GM21723 (cell line): ENCODE measurements around the gene E2F4.

Experiments
- ATAC-seq: cut with Tn5 transposase; IDR thresholded peaks from one replicate; pipeline ENCODE4 v1.9.1; 2021; ENCODE audit warnings: mild to moderate bottlenecking, moderate library complexity; ENCODE audit not compliant: unreplicated experiment

The E2F4 gene

DNA sequence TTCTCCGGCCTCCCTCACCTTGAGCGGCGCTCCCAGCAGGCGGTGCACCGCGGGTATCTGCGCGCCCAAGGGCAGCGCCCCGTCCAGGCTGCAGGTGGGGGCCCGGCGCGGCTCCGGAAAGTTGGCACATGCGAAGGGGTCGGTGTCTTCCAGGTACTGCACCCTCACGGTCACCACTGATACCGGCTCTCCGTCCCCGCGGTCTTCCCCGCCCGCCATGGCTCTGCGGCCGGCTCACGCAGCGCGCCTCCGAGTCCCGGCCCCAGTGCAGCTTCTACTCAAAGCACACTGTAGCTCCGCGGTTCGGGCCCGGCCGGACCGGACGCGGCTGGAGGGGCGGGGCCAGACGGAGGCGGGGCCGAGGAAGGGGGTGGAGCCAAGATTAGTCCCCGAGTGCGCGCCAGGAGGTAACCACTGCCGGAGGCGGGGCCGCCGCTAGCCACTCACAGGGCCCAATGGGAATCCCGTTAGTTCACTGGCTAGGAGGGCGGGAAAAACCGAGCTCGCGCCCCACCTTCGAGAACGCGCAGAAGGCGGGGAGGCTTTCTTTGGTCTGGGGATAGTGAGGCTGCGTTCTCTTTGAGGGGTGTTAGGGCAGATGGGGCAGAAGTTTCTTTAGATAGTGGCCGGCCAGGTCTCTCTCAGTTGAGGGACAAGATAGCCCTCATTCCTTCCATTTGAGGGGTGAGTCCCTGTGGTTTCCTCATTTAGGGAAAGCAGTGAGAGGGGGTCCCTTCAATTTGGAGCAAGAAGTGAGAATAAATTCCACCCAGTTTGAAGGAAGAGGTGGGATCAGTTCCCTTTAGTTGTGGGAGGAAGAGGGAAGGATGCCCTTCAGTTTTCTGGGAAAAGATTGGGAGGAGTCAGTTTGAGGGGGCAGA, 55.5 kb downstream of the E2F4 start, which contains the start of gene FHOD1:
Gene FHOD1 (minus strand): TSS at position 290 of the 881 bp plus-strand sequence. CDS start 71 bp downstream, at position 219.
- peak; percentile 40 for ATAC-seq

DNA sequence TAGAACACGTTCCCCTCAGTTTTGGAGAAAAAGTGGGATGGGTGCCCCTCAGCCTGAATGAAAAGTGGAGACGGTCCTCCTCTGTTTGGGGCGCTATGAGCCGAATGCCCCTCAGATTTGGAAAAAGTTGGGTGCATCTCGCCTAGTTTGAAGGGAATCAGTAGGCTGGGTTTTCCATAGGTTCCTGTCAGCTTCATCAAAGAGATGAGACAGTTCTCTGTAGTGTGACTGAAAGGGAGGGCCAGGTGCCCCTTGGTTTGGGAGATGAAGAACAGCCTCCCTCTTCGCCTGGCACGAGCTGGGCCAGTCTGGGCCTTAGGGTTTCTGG, 56.1 kb downstream of the E2F4 start:
- ATAC-seq = no peak
